GM12865 (cell line): ENCODE results near the gene SFXN4.
"Not testable (repeated sequence)": the region's sequence is repeated elsewhere in the genome, so short reads cannot be mapped to it uniquely, and the experiment has no call there.

Experiments
- DNase-seq: peaks from one replicate; pipeline ENCODE4 v3.0.0; 2010; ENCODE audit warnings: low read depth
- H3K4me3 ChIP-seq: 2 replicates; pipeline ENCODE4 v1.5.1; 2011; ENCODE audit warnings: mild to moderate bottlenecking, low read depth, low read length, control low read depth
- CTCF ChIP-seq: IDR thresholded peaks from 2 replicates; pipeline ENCODE4 v1.5.1; 2011; ENCODE audit warnings: low read length, control low read depth, low read depth, inconsistent platforms; ENCODE audit not compliant: insufficient read depth; ENCODE audit errors: missing control alignments

SFXN4 gene

GRCh38 chr10:119103241-119103902 lies 62.1 kb downstream of the SFXN4 start:
- no peak for DNase-seq
- no peak for TF ChIP-seq CTCF
- no peak overlapping the region for H3K4me3 ChIP-seq

- H3K4me3 ChIP-seq, result no peak overlapping the region
- no peak for TF ChIP-seq CTCF
- DNase-seq, result no peak
Measured at GRCh38 chr10:119101366-119102098, 64.0 kb downstream of the SFXN4 start.

- TF ChIP-seq CTCF, result no peak
- no peak overlapping the region for H3K4me3 ChIP-seq
- DNase-seq, result no peak
Measured at GRCh38 chr10:119100434-119101238, 64.9 kb downstream of the SFXN4 start.

GRCh38 chr10:119098576-119098975 lies 66.9 kb downstream of the SFXN4 start:
- no peak for TF ChIP-seq CTCF
- no peak overlapping the region for H3K4me3 ChIP-seq
- no peak for DNase-seq

- DNase-seq, H3K4me3 ChIP-seq: not testable (repeated sequence)
Measured at GRCh38 chr10:119096641-119097415, 68.7 kb downstream of the SFXN4 start.

- no peak overlapping the region for H3K4me3 ChIP-seq
- DNase-seq, result no peak
- TF ChIP-seq CTCF, result no peak
Measured at GRCh38 chr10:119095640-119096039, 69.9 kb downstream of the SFXN4 start.

GRCh38 chr10:119090968-119091367 lies 74.5 kb downstream of the SFXN4 start:
- TF ChIP-seq CTCF, result no peak
- peak; percentile 76 for DNase-seq
- no peak overlapping the region for H3K4me3 ChIP-seq
